Gastroesophageal sphincter (tissue), 3 donors: Measurements from ENCODE around the gene DSC3.

Experiments used
- CTCF ChIP-seq, 4 experiments: fragments of 200-600 bp in 2 of 4; fragments of 450-650 bp in 2 of 4; sonication (generic) in 1 of 4; IDR thresholded peaks; one replicate each; pipeline ENCODE4 v1.5.1; 2017 to 2019; ENCODE audit warnings: antibody characterized with exemption in 4 of 4, mild to moderate bottlenecking in 2 of 4, moderate library complexity in 2 of 4
- POLR2A ChIP-seq, 2 donors: fragments of 450-650 bp; IDR thresholded peaks; one replicate each; pipeline ENCODE4 v1.6.1; 2017; ENCODE audit warnings: antibody characterized with exemption in 2 of 2, mild to moderate bottlenecking in 2 of 2, moderate library complexity in 1 of 2

DNA sequence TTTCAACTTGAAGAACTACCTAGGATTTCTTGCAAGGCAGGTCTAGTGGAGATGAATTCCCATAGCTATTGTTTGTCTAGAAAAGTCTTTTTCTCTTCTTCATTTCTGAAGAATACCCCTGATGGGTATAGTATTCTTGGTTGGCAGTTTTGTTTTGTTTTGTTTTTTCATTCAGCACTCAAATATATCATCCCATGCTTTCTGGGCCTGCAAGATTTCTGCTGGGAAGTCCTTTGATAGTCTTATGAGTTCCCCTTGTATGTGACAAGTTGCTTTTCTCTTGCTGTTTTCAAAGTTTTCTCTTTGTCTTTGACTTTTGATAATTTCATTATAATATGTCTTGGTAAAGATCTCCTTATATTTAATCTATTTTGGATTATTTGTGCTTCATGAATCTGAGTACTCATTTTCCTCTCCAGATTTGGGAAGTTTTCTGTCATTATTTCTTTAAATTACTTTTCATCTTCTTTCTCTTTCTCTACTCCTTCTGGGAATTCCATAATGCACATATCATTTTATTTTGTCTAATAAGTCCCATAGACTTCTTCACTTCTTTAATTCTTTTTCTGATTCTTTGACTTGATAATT is 101.5 kb downstream of the DSC3 start:
- no peak for TF ChIP-seq CTCF (IDR thresholded peaks at IDR 0.05)
- TF ChIP-seq POLR2A (IDR thresholded peaks at IDR 0.05) = no peak
